ENCODE measurements around the gene CNIH3. TPM values are rescaled to one million over a fixed set of nuclear protein-coding genes. Genes with fewer than 3 reads are reported as not detected.

The CNIH3 gene
- polyA plus RNA-seq, 1 donor (not counting 4 experiments of a cell fraction or from before 2014, with no cell fraction given), result 0.81 TPM

DNA sequence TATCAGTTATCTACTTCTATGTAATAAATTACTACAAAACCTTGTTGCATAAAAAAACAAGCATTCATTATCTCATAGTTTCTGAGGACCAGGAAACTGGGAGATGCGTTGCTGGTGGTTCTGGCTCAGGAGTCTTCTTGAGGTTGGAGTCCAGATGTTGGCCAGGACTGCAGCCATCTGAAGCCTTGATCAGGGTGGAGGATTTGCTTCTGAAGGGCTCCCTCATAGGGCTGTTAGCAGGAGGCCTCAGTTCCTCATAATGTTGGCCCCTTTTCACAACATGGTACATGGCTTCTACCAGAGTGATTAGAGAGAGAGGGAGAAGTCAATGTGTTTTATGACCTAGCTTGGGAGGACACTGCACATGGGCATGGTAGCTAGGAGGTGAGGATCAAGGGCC, 137.4 kb downstream of the CNIH3 start:
- no peak overlapping the region for H2AFZ ChIP-seq (ENCODE audit: control insufficient read depth, low read length)
- H3K36me3 ChIP-seq (ENCODE audit: control insufficient read depth in 2 of 2, extremely low read depth in 1 of 2, insufficient read depth in 2 of 2, low read length in 2 of 2), result no peaks in the 10 kb centered on the region
- H3K9ac ChIP-seq (ENCODE audit: control insufficient read depth, extremely low read depth, insufficient read depth, low read length), result no peak overlapping the region
- no peaks in the 10 kb centered on the region for H3K27me3 ChIP-seq (ENCODE audit: control insufficient read depth, extremely low read depth, insufficient read depth, low read length)
- H3K9me1 ChIP-seq (ENCODE audit: control insufficient read depth, extremely low read depth, insufficient read depth, low read length), result no peaks in the 10 kb centered on the region
- H3K9me3 ChIP-seq (ENCODE audit: control insufficient read depth, low read depth, low read length), result no peaks in the 10 kb centered on the region
- no peaks in the 10 kb centered on the region for H3K4me1 ChIP-seq (ENCODE audit: control insufficient read depth, extremely low read depth, insufficient read depth, low read length)
- H3K4me2 ChIP-seq (ENCODE audit: control insufficient read depth, extremely low read depth, insufficient read depth, low read depth, low read length), result no peak overlapping the region
- H4K20me1 ChIP-seq (ENCODE audit: control insufficient read depth, extremely low read depth, insufficient read depth, low read length), result no peaks in the 10 kb centered on the region
- TF ChIP-seq, protein P1, sequence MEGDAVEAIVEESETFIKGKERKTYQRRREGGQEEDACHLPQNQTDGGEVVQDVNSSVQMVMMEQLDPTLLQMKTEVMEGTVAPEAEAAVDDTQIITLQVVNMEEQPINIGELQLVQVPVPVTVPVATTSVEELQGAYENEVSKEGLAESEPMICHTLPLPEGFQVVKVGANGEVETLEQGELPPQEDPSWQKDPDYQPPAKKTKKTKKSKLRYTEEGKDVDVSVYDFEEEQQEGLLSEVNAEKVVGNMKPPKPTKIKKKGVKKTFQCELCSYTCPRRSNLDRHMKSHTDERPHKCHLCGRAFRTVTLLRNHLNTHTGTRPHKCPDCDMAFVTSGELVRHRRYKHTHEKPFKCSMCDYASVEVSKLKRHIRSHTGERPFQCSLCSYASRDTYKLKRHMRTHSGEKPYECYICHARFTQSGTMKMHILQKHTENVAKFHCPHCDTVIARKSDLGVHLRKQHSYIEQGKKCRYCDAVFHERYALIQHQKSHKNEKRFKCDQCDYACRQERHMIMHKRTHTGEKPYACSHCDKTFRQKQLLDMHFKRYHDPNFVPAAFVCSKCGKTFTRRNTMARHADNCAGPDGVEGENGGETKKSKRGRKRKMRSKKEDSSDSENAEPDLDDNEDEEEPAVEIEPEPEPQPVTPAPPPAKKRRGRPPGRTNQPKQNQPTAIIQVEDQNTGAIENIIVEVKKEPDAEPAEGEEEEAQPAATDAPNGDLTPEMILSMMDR (optimal IDR thresholded peaks at IDR 0.05 in 1 of 3, IDR thresholded peaks at IDR 0.05 in 1 of 3, conservative IDR thresholded peaks at IDR 0.05 in 1 of 3; ENCODE audit: extremely low read depth in 1 of 3, insufficient read depth in 2 of 3, low read length in 3 of 3), result no peak
- no peak for TF ChIP-seq EZH2 (IDR thresholded peaks at IDR 0.05; ENCODE audit: low read length)
- no peak overlapping the region for H3K27ac ChIP-seq (ENCODE audit: control insufficient read depth, insufficient read depth, low read length)
- H3K79me2 ChIP-seq (ENCODE audit: control insufficient read depth, insufficient read depth, low read length), result no peaks in the 10 kb centered on the region
- FAIRE-seq, result no peak
- no peak overlapping the region for H3K4me3 ChIP-seq (ENCODE audit: control insufficient read depth in 2 of 3, extremely low read depth in 1 of 3, insufficient read depth in 2 of 3, low read depth in 1 of 3, low read length in 3 of 3)
- dilution Hi-C loops (cut with MboI; ENCODE audit: extremely low pct_ligation_motif_present, low sequenced_read_pairs), result no loop called here
- no peak for DNase-seq (ENCODE audit: low read depth, low spot score)

DNA sequence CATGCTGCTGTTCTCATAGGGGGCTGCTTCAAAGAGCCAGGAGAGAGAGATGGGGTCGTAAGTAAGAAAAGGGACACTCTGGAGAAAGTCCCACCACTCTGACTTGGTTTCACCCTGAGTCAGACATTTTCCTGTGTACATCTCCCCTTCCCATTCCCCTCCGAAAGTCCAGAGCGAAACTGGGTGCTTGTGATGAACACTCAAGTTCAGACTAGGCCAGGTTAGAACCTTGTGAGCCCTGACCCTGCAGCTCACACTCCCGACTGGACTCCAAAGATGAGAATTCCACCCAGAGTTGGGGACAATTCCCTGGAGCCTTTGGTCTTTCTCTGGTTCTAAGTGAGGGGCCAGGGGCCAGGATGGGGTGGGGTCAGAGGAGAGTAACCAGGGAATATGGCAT, 139.5 kb downstream of the CNIH3 start:
- no peak for FAIRE-seq
- Histone ChIP-seq H3K27me3 (ENCODE audit: control insufficient read depth, extremely low read depth, insufficient read depth, low read length) (no peaks in the 10 kb centered on the region), H2AFZ (ENCODE audit: control insufficient read depth, low read length) (no peak overlapping the region), H3K4me2 (ENCODE audit: control insufficient read depth, extremely low read depth, insufficient read depth, low read depth, low read length) (no peak overlapping the region), H4K20me1 (ENCODE audit: control insufficient read depth, extremely low read depth, insufficient read depth, low read length) (no peaks in the 10 kb centered on the region), H3K9me1 (ENCODE audit: control insufficient read depth, extremely low read depth, insufficient read depth, low read length) (no peaks in the 10 kb centered on the region), H3K9ac (ENCODE audit: control insufficient read depth, extremely low read depth, insufficient read depth, low read length) (no peak overlapping the region), H3K4me3 (ENCODE audit: control insufficient read depth in 2 of 3, extremely low read depth in 1 of 3, insufficient read depth in 2 of 3, low read depth in 1 of 3, low read length in 3 of 3) (no peak overlapping the region), H3K27ac (ENCODE audit: control insufficient read depth, insufficient read depth, low read length) (no peak overlapping the region), H3K9me3 (ENCODE audit: control insufficient read depth, low read depth, low read length) (no peaks in the 10 kb centered on the region), H3K4me1 (ENCODE audit: control insufficient read depth, extremely low read depth, insufficient read depth, low read length) (no peaks in the 10 kb centered on the region), H3K79me2 (ENCODE audit: control insufficient read depth, insufficient read depth, low read length) (no peaks in the 10 kb centered on the region), H3K36me3 (ENCODE audit: control insufficient read depth in 2 of 2, extremely low read depth in 1 of 2, insufficient read depth in 2 of 2, low read length in 2 of 2) (no peaks in the 10 kb centered on the region)
- TF ChIP-seq, protein P1 (optimal IDR thresholded peaks at IDR 0.05 in 1 of 3, IDR thresholded peaks at IDR 0.05 in 1 of 3, conservative IDR thresholded peaks at IDR 0.05 in 1 of 3; ENCODE audit: extremely low read depth in 1 of 3, insufficient read depth in 2 of 3, low read length in 3 of 3), result no peak
- no peak for TF ChIP-seq EZH2 (IDR thresholded peaks at IDR 0.05; ENCODE audit: low read length)
- dilution Hi-C loops (cut with MboI; ENCODE audit: extremely low pct_ligation_motif_present, low sequenced_read_pairs), result no loop called here
- no peak for DNase-seq (ENCODE audit: low read depth, low spot score)

Measured in keratinocyte (primary cell).